ENCODE measurements around the gene ZNF276. TPM values are rescaled to one million over a fixed set of nuclear protein-coding genes. Genes with fewer than 3 reads are reported as not detected.
"Not testable (repeated sequence)": the region's sequence is repeated elsewhere in the genome, so short reads cannot be mapped to it uniquely, and the experiment has no call there.

ZNF276 gene
- total RNA-seq, 1 donor from 2014 or later = 21.6 TPM

- H3K4me3 ChIP-seq (ENCODE audit: low read depth, low read length) = no peak overlapping the region
- DNase-seq (ENCODE audit: low read depth) = no peak
- TF ChIP-seq CTCF (conservative IDR thresholded peaks at IDR 0.05; ENCODE audit: low read depth, low read length) = no peak
Observed at GRCh38 chr16:89779909-89780305, 58.6 kb downstream of the ZNF276 start.

- no peak overlapping the region for H3K4me3 ChIP-seq (ENCODE audit: low read depth, low read length)
- DNase-seq (ENCODE audit: low read depth) = no peak
- no peak for TF ChIP-seq CTCF (conservative IDR thresholded peaks at IDR 0.05; ENCODE audit: low read depth, low read length)
Observed at GRCh38 chr16:89782489-89782888, 61.2 kb downstream of the ZNF276 start.

GRCh38 chr16:89783952-89784351, 62.6 kb downstream of the ZNF276 start:
- not testable (repeated sequence) for DNase-seq (ENCODE audit: low read depth); H3K4me3 ChIP-seq (ENCODE audit: low read depth, low read length)

- TF ChIP-seq CTCF (conservative IDR thresholded peaks at IDR 0.05; ENCODE audit: low read depth, low read length) = no peak
- DNase-seq (ENCODE audit: low read depth) = no peak
- no peak overlapping the region for H3K4me3 ChIP-seq (ENCODE audit: low read depth, low read length)
Observed at GRCh38 chr16:89784406-89784805, 63.1 kb downstream of the ZNF276 start.

GRCh38 chr16:89785523-89786155, 64.3 kb downstream of the ZNF276 start:
- no peak overlapping the region for H3K4me3 ChIP-seq (ENCODE audit: low read depth, low read length)
- DNase-seq (ENCODE audit: low read depth) = no peak
- TF ChIP-seq CTCF (conservative IDR thresholded peaks at IDR 0.05; ENCODE audit: low read depth, low read length) = no peak

GRCh38 chr16:89786474-89787364, 65.4 kb downstream of the ZNF276 start:
- no peak for TF ChIP-seq CTCF (conservative IDR thresholded peaks at IDR 0.05; ENCODE audit: low read depth, low read length)
- H3K4me3 ChIP-seq (ENCODE audit: low read depth, low read length) = no peak overlapping the region
- DNase-seq (ENCODE audit: low read depth) = no peak

- no peak overlapping the region for H3K4me3 ChIP-seq (ENCODE audit: low read depth, low read length)
- no peak for TF ChIP-seq CTCF (conservative IDR thresholded peaks at IDR 0.05; ENCODE audit: low read depth, low read length)
- DNase-seq (ENCODE audit: low read depth) = no peak
Observed at GRCh38 chr16:89787365-89787805, 66.0 kb downstream of the ZNF276 start.

Other genes with a start within 250 kb of the ZNF276 start
- 44.3 and 50.8 TPM in 2 replicates for gene ANKRD11, start 231.0 kb upstream of the ZNF276 start, total RNA-seq
- 66.7 and 122 TPM in 2 replicates for gene SPG7, start 213.1 kb upstream of the ZNF276 start, total RNA-seq
- gene RPL13, start 160.9 kb upstream of the ZNF276 start, total RNA-seq = 5,232 and 9,109 TPM in 2 replicates
- 16.6 and 20.2 TPM in 2 replicates for gene CPNE7, start 145.8 kb upstream of the ZNF276 start, total RNA-seq
- gene DPEP1, start 107.9 kb upstream of the ZNF276 start, total RNA-seq = 0.65 and 5.0 TPM in 2 replicates
- gene CHMP1A, start 63.8 kb upstream of the ZNF276 start, total RNA-seq = 132 and 160 TPM in 2 replicates
- 8.1 and 8.2 TPM in 2 replicates for gene SPATA33, start 63.7 kb upstream of the ZNF276 start, total RNA-seq
- gene CDK10, start 34.8 kb upstream of the ZNF276 start, total RNA-seq = 35.1 and 57.2 TPM in 2 replicates
- 16.5 and 39.3 TPM in 2 replicates for gene SPATA2L, start 19.8 kb upstream of the ZNF276 start, total RNA-seq
- 3.8 and 11.4 TPM in 2 replicates for gene VPS9D1, start 639 bp upstream of the ZNF276 start, total RNA-seq
- gene FANCA, start 95.1 kb downstream of the ZNF276 start, total RNA-seq = 22.1 and 34.6 TPM in 2 replicates
- 2.8 and 3.5 TPM in 2 replicates for gene SPIRE2, start 106.9 kb downstream of the ZNF276 start, total RNA-seq
- 118 and 192 TPM in 2 replicates for gene TCF25, start 152.1 kb downstream of the ZNF276 start, total RNA-seq
- 2.5 and 3.5 TPM in 2 replicates for gene MC1R, start 197.3 kb downstream of the ZNF276 start, total RNA-seq
- gene TUBB3, start 201.8 kb downstream of the ZNF276 start, total RNA-seq = 833 and 996 TPM in 2 replicates
- 113 and 125 TPM in 2 replicates for gene DEF8, start 227.2 kb downstream of the ZNF276 start, total RNA-seq